Osteoblast (primary cell): ENCODE results near the gene NKX2-3. TPM values are rescaled to one million over a fixed set of nuclear protein-coding genes. Genes with fewer than 3 reads are reported as not detected.

Source experiments
- DNase-seq: peaks from one replicate; pipeline ENCODE4 v3.0.0; 2011; ENCODE audit warnings: low spot score, mixed read lengths; ENCODE audit not compliant: insufficient read length; ENCODE audit errors: missing footprints
- H2AFZ ChIP-seq: 2 replicates; pipeline ENCODE4 v1.6.0; 2011; ENCODE audit warnings: mild to moderate bottlenecking, low read length
- H3K27ac ChIP-seq: 2 replicates; pipeline ENCODE4 v1.5.1; 2011; ENCODE audit warnings: mild to moderate bottlenecking, low read depth, low read length, moderate library complexity
- H3K27me3 ChIP-seq: 2 replicates; pipeline ENCODE4 v1.6.0; 2012; ENCODE audit warnings: mild to moderate bottlenecking, control low read depth, inconsistent platforms, low read length, moderate library complexity; ENCODE audit not compliant: insufficient read depth
- H3K36me3 ChIP-seq: 2 replicates; pipeline ENCODE4 v1.5.1; 2011; ENCODE audit warnings: mild to moderate bottlenecking, low read length, control low read depth, moderate library complexity; ENCODE audit not compliant: insufficient read depth
- H3K4me1 ChIP-seq: 2 replicates; pipeline ENCODE4 v1.5.1; 2011; ENCODE audit warnings: mild to moderate bottlenecking, low read length, control low read depth, moderate library complexity; ENCODE audit not compliant: insufficient read depth
- H3K4me2 ChIP-seq: 2 replicates; pipeline ENCODE4 v1.6.0; 2011; ENCODE audit warnings: mild to moderate bottlenecking, low read length; ENCODE audit not compliant: insufficient read depth
- H3K4me3 ChIP-seq: fragments of 200-600 bp; sonication (generic); 3 replicates; pipeline ENCODE4 v1.5.1; 2012; ENCODE audit warnings: mild to moderate bottlenecking, low read length, inconsistent platforms; ENCODE audit not compliant: insufficient read depth
- H3K79me2 ChIP-seq: 2 replicates; pipeline ENCODE4 v1.6.0; 2012; ENCODE audit warnings: mild to moderate bottlenecking, low read length, control low read depth, inconsistent platforms; ENCODE audit not compliant: insufficient read depth
- H3K9me3 ChIP-seq: 2 replicates; pipeline ENCODE4 v1.5.1; 2011; ENCODE audit warnings: low read depth, low read length, control low read depth
- H4K20me1 ChIP-seq: 2 replicates; pipeline ENCODE4 v1.6.0; 2012; ENCODE audit warnings: mild to moderate bottlenecking, low read length, control low read depth; ENCODE audit not compliant: insufficient read depth
- total RNA-seq: library from RNA; depleted of rRNA; stranded (reverse); fragments of >200 nt; gene quantifications from 2 replicates; pipeline ENCODE4 v1.2.3, GENCODE V29; 2012
- TF ChIP-seq, protein P1 (sequence below): IDR thresholded peaks from 2 replicates; pipeline ENCODE4 v1.5.1; 2011; ENCODE audit warnings: mild to moderate bottlenecking, low read depth, low read length, moderate library complexity; ENCODE audit errors: extremely low read depth

Gene NKX2-3
- total RNA-seq = not detected in 2 replicates

DNA sequence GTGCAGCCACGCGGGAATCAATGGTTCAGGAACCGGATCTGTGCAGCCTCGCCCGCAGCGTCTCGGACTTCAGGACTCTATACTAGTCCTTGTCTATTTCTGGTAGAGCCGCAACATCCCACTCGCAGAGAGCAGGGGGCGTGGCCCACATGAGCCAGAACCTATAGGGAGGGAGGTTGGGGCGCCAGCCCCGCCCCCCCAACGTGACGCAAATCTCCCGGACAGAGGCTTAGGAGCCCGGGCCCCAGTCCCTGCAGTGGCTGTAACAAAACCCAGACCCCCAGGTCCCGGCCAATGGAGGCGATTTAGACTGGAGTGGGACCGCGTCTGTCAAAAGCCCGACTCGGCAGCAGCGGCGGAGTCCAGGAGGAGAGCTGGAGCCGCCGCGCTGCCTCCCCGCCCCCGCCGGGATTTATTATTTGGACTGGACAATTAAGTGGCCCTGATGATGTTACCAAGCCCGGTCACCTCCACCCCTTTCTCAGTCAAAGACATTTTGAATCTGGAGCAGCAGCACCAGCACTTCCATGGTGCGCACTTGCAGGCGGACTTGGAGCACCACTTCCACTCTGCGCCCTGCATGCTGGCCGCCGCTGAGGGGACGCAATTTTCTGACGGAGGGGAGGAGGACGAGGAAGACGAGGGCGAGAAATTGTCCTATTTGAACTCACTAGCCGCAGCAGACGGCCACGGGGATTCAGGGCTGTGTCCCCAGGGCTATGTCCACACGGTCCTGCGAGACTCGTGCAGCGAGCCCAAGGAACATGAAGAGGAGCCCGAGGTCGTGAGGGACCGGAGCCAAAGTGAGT is at the start of gene NKX2-3:
Gene NKX2-3, plus strand, starts transcription at position 256 of the 809 bp plus-strand sequence. Its CDS starts 190 bp downstream, at position 446.
- Histone ChIP-seq H3K4me3 (no peak within 1 kb of the TSS), H2AFZ (no peak within 1 kb of the TSS), H4K20me1 (no peaks in the 10 kb centered on the region), H3K36me3 (no peaks in the 10 kb centered on the region), H3K27me3 (peaks cover 97% of the 10 kb centered on the region), H3K4me1 (no peaks in the 10 kb centered on the region), H3K9me3 (no peaks in the 10 kb centered on the region), H3K4me2 (no peak within 1 kb of the TSS), H3K79me2 (no peaks in the 10 kb centered on the region), H3K27ac (no peak within 1 kb of the TSS)
- peak; percentile 88 for DNase-seq
- TF ChIP-seq, protein P1, sequence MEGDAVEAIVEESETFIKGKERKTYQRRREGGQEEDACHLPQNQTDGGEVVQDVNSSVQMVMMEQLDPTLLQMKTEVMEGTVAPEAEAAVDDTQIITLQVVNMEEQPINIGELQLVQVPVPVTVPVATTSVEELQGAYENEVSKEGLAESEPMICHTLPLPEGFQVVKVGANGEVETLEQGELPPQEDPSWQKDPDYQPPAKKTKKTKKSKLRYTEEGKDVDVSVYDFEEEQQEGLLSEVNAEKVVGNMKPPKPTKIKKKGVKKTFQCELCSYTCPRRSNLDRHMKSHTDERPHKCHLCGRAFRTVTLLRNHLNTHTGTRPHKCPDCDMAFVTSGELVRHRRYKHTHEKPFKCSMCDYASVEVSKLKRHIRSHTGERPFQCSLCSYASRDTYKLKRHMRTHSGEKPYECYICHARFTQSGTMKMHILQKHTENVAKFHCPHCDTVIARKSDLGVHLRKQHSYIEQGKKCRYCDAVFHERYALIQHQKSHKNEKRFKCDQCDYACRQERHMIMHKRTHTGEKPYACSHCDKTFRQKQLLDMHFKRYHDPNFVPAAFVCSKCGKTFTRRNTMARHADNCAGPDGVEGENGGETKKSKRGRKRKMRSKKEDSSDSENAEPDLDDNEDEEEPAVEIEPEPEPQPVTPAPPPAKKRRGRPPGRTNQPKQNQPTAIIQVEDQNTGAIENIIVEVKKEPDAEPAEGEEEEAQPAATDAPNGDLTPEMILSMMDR = no peak

DNA sequence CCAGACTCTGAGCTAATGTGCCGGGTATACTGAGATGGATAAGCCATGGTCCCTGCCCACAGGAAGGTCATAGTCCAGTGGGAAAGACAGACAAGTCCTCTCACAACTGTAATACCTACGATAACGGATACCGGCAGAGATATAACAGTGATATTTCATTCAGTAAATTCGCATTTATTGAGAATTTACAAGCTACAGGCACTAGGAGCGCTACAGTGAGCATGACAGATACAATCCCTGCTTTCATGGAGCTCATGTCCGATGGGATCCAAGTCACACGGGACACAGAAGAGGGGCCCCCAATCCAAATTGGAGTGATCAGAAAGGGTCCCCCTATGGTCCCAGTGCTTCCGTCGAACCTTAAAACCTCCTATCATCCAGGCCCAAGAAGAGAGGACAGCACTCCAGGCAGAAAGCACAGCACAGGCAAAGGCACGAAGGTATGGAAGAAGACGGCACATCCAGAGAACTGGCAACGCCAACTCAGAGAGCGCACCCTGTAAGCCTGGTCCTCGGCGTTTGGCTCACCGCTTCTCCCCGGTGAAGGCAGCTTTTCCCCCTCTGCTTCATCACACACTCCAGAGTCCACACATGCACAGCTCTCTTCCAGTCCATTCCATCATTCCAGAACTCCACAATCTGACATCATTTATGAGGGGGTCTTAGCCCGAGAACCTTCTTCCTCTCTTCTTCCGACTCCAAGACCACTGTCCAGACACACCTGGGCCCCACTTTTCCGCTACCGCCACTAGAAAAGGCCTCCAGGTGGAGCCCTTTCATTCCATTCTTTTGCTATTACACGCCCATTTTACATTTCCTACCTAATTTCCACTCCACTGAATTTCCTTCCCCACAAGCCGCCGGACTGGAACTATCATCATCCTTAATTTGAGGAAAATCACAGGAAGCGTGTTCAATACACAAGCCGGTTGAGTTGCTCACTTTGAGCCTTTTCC is 47.8 kb upstream of the NKX2-3 start:
- H3K27me3 ChIP-seq = peaks cover 17% of the 10 kb centered on the region
- no peak overlapping the region for H3K4me3 ChIP-seq
- H4K20me1 ChIP-seq = no peaks in the 10 kb centered on the region
- no peak overlapping the region for H3K27ac ChIP-seq
- no peaks in the 10 kb centered on the region for H3K4me1 ChIP-seq
- no peaks in the 10 kb centered on the region for H3K36me3 ChIP-seq
- no peak for DNase-seq
- H3K9me3 ChIP-seq = no peaks in the 10 kb centered on the region
- H2AFZ ChIP-seq = no peak overlapping the region
- TF ChIP-seq, protein P1 = no peak
- no peak overlapping the region for H3K4me2 ChIP-seq
- H3K79me2 ChIP-seq = no peaks in the 10 kb centered on the region

DNA sequence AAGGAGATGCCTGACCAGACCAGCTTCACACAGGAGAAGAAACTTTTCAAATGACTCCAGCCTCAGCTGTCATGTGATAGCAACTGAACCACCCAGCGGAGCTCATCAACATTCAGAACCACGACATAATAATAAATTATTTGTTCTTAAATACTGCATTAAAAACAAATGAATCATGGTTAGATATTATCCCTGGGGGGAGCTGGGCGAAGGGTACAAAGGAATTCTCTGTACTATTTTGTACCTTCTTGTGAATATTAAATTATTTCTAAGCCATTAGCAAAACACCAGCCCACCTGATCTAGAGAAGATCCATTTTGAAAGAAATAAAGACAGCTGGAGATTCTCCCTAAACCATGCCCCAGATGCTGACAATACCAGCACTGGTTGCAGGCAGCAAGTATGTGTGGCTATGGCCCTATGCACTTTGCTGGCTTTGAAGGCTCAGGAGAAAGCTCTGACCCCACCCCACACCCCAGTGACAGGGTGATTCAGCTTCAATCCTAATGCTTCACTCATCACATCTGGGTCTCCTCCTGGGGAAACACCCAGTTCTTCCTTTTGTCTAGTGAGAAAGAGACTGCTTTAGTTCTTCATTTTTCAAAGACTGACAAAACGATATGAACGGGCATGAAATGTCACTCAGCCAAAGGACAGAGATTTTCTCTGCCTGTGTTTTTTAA is 45.5 kb upstream of the NKX2-3 start:
- H3K9me3 ChIP-seq = no peaks in the 10 kb centered on the region
- TF ChIP-seq, protein P1 = no peak
- H3K79me2 ChIP-seq = no peaks in the 10 kb centered on the region
- no peak for DNase-seq
- H2AFZ ChIP-seq = no peak overlapping the region
- no peaks in the 10 kb centered on the region for H3K36me3 ChIP-seq
- no peak overlapping the region for H3K4me2 ChIP-seq
- no peak overlapping the region for H3K4me3 ChIP-seq
- peaks cover 22% of the 10 kb centered on the region for H3K27me3 ChIP-seq
- no peaks in the 10 kb centered on the region for H4K20me1 ChIP-seq
- H3K27ac ChIP-seq = no peak overlapping the region
- no peaks in the 10 kb centered on the region for H3K4me1 ChIP-seq
